ENCODE results near the gene MAN1A1. TPM values are rescaled to one million over a fixed set of nuclear protein-coding genes. Genes with fewer than 3 reads are reported as not detected.

Gene MAN1A1
- total and polyA plus RNA-seq, 2 of the 8 experiments (the other 6 are each of a cell fraction or from before 2014, with no cell fraction given), result 1.8 to 5.4 TPM

DNA sequence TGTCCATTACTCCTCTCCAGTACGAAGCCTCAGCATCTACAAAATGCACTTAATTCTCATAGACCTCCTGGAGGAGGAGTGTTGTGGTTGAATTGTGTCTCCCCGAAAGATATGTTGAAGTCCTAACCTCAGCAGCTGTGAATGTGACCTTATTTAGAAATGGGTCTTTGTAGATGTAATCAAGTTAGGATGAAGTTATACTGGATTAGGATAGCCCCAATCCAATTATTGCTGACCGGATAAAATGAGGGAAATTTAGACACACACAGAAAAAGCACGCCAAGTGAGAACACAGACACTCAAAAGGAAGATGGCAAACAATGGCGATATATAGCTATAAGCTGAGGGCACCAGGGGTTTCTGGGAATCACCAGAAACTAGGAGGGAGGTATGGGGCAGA lies 206.9 kb downstream of the MAN1A1 start:
- ChIA-PET POLR2A (ENCODE audit: partially characterized antibody) (interaction anchor here (1.3 kb wide), 1 partner anchor 9 kb away, joined by 4 read pairs; no protein-coding TSS in a partner anchor), CTCF (ENCODE audit: partially characterized antibody) (interaction anchor here (0.7 to 4.0 kb wide), 6 partner anchors 10 to 119 kb away, joined by 3 to 25 read pairs (median 4); no protein-coding TSS in a partner anchor)
- Histone ChIP-seq H3K9me3 (ENCODE audit: insufficient read depth in 2 of 2, low read depth in 1 of 2, low read length in 1 of 2) (no peaks in the 10 kb centered on the region), H3K79me1 (ENCODE audit: low read depth, low read length) (no peaks in the 10 kb centered on the region), H3K4me3 (ENCODE audit: extremely low read depth in 1 of 4, insufficient read depth in 2 of 4, low read depth in 3 of 4, low read length in 4 of 4) (no peak overlapping the region), H4K20me1 (replicated peaks in 1 of 2; ENCODE audit: control insufficient read depth in 1 of 2, insufficient read depth in 2 of 2, low read length in 2 of 2) (no peaks in the 10 kb centered on the region), H3K18ac (ENCODE audit: extremely low read depth, low read length) (no peak overlapping the region), H3K56ac (replicated peaks; ENCODE audit: insufficient read length, low read depth, low read length) (no peak overlapping the region), H2BK5ac (ENCODE audit: low read depth, low read length) (no peak overlapping the region), H3K27me3 (replicated peaks in 1 of 4; ENCODE audit: control insufficient read depth in 3 of 4, extremely low read depth in 1 of 4, insufficient read depth in 3 of 4, low read length in 3 of 4) (no peaks in the 10 kb centered on the region), H3K4me2 (ENCODE audit: insufficient read depth in 1 of 2, low read depth in 2 of 2, low read length in 2 of 2) (no peak overlapping the region), H3K23ac (ENCODE audit: insufficient read length) (no peak overlapping the region), H2BK15ac (ENCODE audit: low read length) (no peak overlapping the region), H2AFZ (ENCODE audit: low read length) (no peak overlapping the region), H4K8ac (ENCODE audit: extremely low read depth, insufficient read depth, low read length) (no peak overlapping the region), H2BK20ac (ENCODE audit: low read length) (no peak overlapping the region), H3K14ac (ENCODE audit: insufficient read length) (no peak overlapping the region), H3K4me1 (replicated peaks in 1 of 4; ENCODE audit: control insufficient read depth in 3 of 4, insufficient read depth in 4 of 4, low read length in 3 of 4) (no peaks in the 10 kb centered on the region), H2AK5ac (ENCODE audit: low read depth, low read length) (no peak overlapping the region), H3K79me2 (ENCODE audit: control insufficient read depth in 1 of 2, insufficient read depth in 2 of 2, low read length in 2 of 2) (no peaks in the 10 kb centered on the region), H4K5ac (ENCODE audit: insufficient read length, low read depth, low read length) (no peak overlapping the region), H3K9ac (replicated peaks in 1 of 4; ENCODE audit: extremely low read depth in 1 of 4, low read depth in 3 of 4, low read length in 3 of 4) (no peak overlapping the region), H3K23me2 (ENCODE audit: low read depth, low read length) (no peaks in the 10 kb centered on the region), H4K91ac (replicated peaks; ENCODE audit: insufficient read length, low read length) (no peak overlapping the region), H2BK12ac (ENCODE audit: low read depth, low read length) (no peak overlapping the region), H3K27ac (ENCODE audit: low read depth, low read length) (no peak overlapping the region), H3K36me3 (ENCODE audit: control insufficient read depth in 2 of 4, insufficient read depth in 4 of 4, low read length in 3 of 4) (no peaks in the 10 kb centered on the region), H3K4ac (replicated peaks; ENCODE audit: insufficient read length, low read depth, low read length) (no peak overlapping the region), H2BK120ac (replicated peaks; ENCODE audit: low read depth, low read length) (no peak overlapping the region)
- 90% methylated on average over 5 of the region's 5 CpGs; no CpG with 5 or more reads in 1 of the 2 experiments for WGBS, 2 experiments (ENCODE audit: extremely low coverage in 1 of 2, insufficient coverage in 1 of 2, insufficient read length in 1 of 2, insufficient replicate concordance in 2 of 2, low coverage in 1 of 2, low lambda C conversion rate in 2 of 2, missing lambda C conversion rate in 1 of 2)
- no peak for FAIRE-seq
- DNase-seq (ENCODE audit: low read depth in 1 of 2, low spot score in 2 of 2), result no peak
- TF ChIP-seq HDAC2 (IDR thresholded peaks at IDR 0.05; ENCODE audit: borderline replicate concordance in 1 of 2, low read depth in 2 of 2, low read length in 2 of 2) (no peak), SP1 (IDR thresholded peaks at IDR 0.05; ENCODE audit: low read depth, low read length) (no peak), SIRT6 (IDR thresholded peaks at IDR 0.05; ENCODE audit: low read length) (no peak), POLR2A (IDR thresholded peaks at IDR 0.05; ENCODE audit: control extremely low read depth in 1 of 2, low read depth in 2 of 2, low read length in 2 of 2) (no peak), ZNF274 (IDR thresholded peaks at IDR 0.05; ENCODE audit: borderline replicate concordance, extremely low read depth, low read length) (no peak)
